Lower lobe of right lung (tissue), 2 donors: ENCODE results near the gene IMP3. TPM values are rescaled to one million over a fixed set of nuclear protein-coding genes. Genes with fewer than 3 reads are reported as not detected.

ENCODE experiments used
- ATAC-seq, 2 donors: fragments of 200-7000 bp; cut with Tn5 transposase; one replicate each; pipeline ENCODE4 v1.9.1; 2020 to 2022; ENCODE audit warnings: mild to moderate bottlenecking in 2 of 2, moderate library complexity in 2 of 2
- DNase-seq: peaks from one replicate; pipeline ENCODE4 v3.0.0-alpha.2; 2020
- H3K27ac ChIP-seq: fragments of 200-600 bp; one replicate; pipeline ENCODE4 v1.8.0; 2022
- H3K27me3 ChIP-seq: fragments of 200-600 bp; one replicate; pipeline ENCODE4 v1.8.0; 2022; ENCODE audit warnings: low read depth
- H3K36me3 ChIP-seq: fragments of 200-600 bp; one replicate; pipeline ENCODE4 v1.8.0; 2022; ENCODE audit warnings: mild to moderate bottlenecking
- H3K4me1 ChIP-seq: fragments of 200-600 bp; one replicate; pipeline ENCODE4 v1.8.0; 2022
- H3K4me3 ChIP-seq: fragments of 200-600 bp; one replicate; pipeline ENCODE4 v1.8.0; 2022; ENCODE audit warnings: mild to moderate bottlenecking
- H3K9me3 ChIP-seq: fragments of 200-600 bp; one replicate; pipeline ENCODE4 v1.8.0; 2022
- intact Hi-C: fragments of 100-400 bp; cut with DNase I; formaldehyde crosslinking; loops from one replicate; pipeline ENCODE4 v1.11.0; 2022
- total RNA-seq: library from RNA; stranded (reverse); fragmentation: NEBNext Ultra II Directional; extraction: Animal tissue kit (Norgen Biotek cat#: 25700); gene quantifications from one replicate; pipeline ENCODE4 v1.2.1, GENCODE V29; 2021
- TF ChIP-seq, protein P1 (sequence below): fragments of 200-600 bp; IDR thresholded peaks from one replicate; pipeline ENCODE4 v1.8.0; 2022; ENCODE audit warnings: antibody characterized with exemption, mild to moderate bottlenecking
- donor health status: DM: no; HTN: yes; CAD: no; lungs with severe emphysema.

Gene IMP3
- total RNA-seq, 1 donor from 2014 or later: 56.5 TPM

DNA sequence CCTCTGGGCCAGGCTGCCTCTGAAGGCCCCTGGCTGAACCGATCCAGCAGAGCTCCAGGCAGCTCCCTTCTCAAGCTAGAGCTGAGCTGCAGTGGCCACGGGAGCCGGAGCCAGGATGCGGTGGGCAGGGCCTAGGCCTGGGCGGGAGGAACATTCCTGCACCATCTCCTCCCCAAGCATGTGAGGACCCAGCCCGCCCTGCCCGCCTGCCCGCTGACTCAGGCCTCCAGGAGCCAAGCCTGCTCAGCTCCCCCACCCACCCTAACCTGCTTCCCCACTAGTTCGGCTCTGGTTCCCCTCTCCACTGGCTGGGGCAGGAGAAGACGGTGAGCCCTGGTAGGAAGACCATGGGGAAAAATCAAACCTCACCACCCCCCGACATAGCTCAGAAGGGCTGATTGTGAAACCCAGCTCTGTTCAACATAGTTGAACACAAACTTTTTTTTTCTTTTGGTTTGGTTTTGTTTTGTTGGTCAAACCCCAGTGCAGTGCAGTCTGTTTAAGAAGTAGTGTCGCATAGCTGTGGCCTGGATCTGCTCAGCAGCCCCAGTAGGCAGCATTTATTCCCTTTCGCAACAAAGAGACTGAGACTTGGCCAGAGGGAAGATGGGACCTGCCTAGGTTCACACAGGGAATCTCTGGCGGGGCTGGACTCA lies 21.2 kb upstream of the IMP3 start:
- H3K4me1 ChIP-seq: peaks cover 62% of the 10 kb centered on the region
- TF ChIP-seq, protein P1, sequence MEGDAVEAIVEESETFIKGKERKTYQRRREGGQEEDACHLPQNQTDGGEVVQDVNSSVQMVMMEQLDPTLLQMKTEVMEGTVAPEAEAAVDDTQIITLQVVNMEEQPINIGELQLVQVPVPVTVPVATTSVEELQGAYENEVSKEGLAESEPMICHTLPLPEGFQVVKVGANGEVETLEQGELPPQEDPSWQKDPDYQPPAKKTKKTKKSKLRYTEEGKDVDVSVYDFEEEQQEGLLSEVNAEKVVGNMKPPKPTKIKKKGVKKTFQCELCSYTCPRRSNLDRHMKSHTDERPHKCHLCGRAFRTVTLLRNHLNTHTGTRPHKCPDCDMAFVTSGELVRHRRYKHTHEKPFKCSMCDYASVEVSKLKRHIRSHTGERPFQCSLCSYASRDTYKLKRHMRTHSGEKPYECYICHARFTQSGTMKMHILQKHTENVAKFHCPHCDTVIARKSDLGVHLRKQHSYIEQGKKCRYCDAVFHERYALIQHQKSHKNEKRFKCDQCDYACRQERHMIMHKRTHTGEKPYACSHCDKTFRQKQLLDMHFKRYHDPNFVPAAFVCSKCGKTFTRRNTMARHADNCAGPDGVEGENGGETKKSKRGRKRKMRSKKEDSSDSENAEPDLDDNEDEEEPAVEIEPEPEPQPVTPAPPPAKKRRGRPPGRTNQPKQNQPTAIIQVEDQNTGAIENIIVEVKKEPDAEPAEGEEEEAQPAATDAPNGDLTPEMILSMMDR: no peak
- H3K4me3 ChIP-seq: no peak overlapping the region
- intact Hi-C loops: no loop called here
- no peaks in the 10 kb centered on the region for H3K9me3 ChIP-seq
- peak; percentile 90 for DNase-seq
- H3K36me3 ChIP-seq: peaks cover 37% of the 10 kb centered on the region
- peak overlapping the region; percentile 89 for H3K27ac ChIP-seq
- ATAC-seq: peak; percentile 90 to 92
- H3K27me3 ChIP-seq: no peaks in the 10 kb centered on the region

DNA sequence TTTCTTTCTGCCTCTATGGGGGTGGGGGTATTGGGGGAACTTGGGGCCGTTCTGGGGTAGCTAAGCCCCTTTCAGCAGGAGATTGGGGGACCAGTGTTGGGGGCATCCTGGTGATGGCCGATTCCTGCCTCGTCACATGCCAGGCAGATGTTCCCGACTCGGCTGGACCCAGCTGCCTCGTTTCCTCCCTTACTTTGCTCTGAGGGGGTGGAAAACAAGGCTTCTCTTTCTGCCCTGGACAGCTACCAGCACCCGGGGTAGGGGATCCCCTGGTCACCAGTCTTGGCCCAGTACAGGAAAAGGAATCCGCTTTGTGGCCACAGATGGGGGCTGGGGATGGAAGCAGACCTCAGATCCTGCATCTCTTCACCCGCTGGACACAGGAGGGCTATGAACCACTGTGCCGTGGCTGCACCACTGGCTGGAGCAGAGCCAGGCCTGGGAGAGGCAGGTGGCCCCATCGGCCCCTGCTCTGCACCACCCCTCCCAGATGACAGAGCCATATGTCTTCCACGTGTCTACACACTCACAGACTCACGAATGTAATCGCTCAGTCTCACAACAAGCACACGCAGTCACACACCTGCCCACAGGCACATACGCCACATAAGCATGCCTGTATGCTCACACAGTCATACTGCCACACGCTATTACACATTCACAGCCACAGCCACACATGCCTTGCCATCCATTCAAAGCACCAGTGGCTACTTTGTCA lies 20.1 kb upstream of the IMP3 start:
- TF ChIP-seq, protein P1: no peak
- Histone ChIP-seq H3K4me3 (no peak overlapping the region), H3K9me3 (no peaks in the 10 kb centered on the region), H3K36me3 (peaks cover 47% of the 10 kb centered on the region), H3K4me1 (peaks cover 60% of the 10 kb centered on the region), H3K27ac (peak overlapping the region; percentile 89), H3K27me3 (no peaks in the 10 kb centered on the region)
- intact Hi-C loops: no loop called here
- ATAC-seq (no peak), DNase-seq (no peak)

DNA sequence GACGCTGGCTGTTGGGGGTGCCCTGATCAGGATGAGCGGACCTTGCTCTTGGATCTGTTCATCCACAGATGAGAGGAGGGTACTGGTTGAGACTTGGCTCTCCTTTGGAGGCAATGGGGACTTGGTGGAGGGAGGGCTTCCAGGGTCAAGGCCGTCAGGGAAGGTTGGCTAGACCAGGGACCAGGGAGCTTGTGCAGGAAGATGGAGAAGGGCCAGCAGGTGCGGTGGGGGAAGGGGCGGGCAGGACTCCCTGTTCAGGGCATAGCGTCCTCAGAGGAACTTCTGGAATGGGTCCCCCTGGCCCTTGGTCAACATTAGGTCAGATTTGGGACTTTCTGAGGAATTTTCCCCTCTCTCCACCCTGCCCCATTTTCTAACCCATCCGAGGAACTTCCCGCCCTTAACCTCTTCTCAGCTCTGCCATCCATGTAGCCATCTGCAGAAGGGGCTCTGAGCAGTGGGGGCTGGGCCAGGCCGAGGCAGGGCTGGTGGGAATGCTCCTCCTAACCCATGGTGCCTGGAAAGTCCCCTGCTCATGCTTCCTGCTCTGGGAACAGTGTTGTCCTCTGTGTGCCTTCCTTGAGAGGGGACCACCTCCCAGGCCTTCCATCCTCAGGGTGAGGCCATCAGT lies 19.2 kb upstream of the IMP3 start:
- peaks cover 55% of the 10 kb centered on the region for H3K36me3 ChIP-seq
- no peak overlapping the region for H3K4me3 ChIP-seq
- TF ChIP-seq, protein P1: no peak
- intact Hi-C loops: no loop called here
- no peak for ATAC-seq
- no peaks in the 10 kb centered on the region for H3K27me3 ChIP-seq
- peaks cover 60% of the 10 kb centered on the region for H3K4me1 ChIP-seq
- no peaks in the 10 kb centered on the region for H3K9me3 ChIP-seq
- no peak for DNase-seq
- H3K27ac ChIP-seq: peak overlapping the region; percentile 18

DNA sequence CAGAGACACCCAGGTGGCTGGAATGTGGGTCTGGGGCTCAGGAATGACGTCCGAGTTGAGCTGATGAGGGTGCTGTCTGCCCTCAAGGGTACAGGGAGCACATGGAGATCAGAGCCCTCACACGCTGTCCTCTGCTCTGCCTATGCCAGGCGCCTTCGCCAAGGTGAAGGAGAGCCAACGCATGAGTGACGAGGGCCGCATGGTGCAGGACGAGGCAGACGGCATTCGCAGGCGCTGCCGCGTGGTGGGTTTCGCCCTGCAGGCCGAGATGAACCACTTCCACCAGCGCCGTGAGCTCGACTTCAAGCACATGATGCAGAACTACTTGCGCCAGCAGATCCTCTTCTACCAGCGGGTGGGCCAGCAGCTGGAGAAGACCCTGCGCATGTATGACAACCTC lies 16.8 kb upstream of the IMP3 start:
- no peak for DNase-seq
- Histone ChIP-seq H3K4me1 (peaks cover 73% of the 10 kb centered on the region), H3K36me3 (peaks cover 53% of the 10 kb centered on the region), H3K4me3 (no peak overlapping the region), H3K27ac (no peak overlapping the region), H3K27me3 (no peaks in the 10 kb centered on the region), H3K9me3 (no peaks in the 10 kb centered on the region)
- intact Hi-C loops: no loop called here
- no peak for ATAC-seq
- TF ChIP-seq, protein P1: no peak

DNA sequence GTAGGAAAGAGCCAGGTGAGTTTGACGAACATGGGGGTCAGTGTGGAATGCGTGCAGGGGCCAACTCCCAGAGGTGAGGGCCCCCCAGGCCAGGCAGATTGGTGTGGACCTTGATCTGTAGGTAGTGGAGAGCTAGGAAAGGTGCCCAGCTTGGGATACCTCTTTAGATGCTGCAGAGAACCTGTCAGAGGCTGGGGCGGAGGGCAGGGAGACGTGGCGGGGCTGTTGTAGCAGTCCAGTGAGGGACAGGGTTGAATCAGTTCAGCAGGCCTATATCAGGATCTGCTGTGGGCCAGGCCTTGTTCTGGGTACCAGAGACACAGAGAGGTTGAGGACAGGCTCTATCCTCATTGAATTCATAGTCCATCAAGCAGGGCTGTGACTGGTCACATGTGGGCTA lies 16.3 kb upstream of the IMP3 start:
- no peak overlapping the region for H3K27ac ChIP-seq
- peaks cover 73% of the 10 kb centered on the region for H3K4me1 ChIP-seq
- H3K27me3 ChIP-seq: no peaks in the 10 kb centered on the region
- intact Hi-C loops: no loop called here
- TF ChIP-seq, protein P1: no peak
- no peaks in the 10 kb centered on the region for H3K9me3 ChIP-seq
- ATAC-seq (no peak), DNase-seq (no peak)
- H3K4me3 ChIP-seq: no peak overlapping the region
- H3K36me3 ChIP-seq: peaks cover 53% of the 10 kb centered on the region
